ENCODE results near the gene SLC30A4.
A peak's percentile ranks its signal among the peaks of the same experiment; 100 is the strongest.

The SLC30A4 gene

DNA sequence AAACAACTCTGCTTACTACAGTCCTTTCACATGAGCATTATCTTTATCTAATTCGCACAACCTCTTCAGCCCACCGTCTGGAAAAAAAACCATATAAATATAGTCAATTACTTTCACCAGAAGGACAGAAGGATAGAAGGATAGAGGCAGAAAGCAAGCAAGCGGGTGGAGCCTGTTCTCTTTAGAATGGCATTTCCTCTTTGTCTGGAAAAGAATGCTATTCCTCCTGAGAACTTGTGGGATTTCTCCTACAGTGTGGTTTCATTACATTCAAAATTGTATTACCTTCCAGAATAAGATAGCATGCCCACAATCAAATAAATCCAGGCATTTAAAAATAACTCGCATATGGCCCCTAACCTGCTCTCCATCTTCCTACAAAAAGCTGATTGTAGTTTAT is 23.1 kb downstream of the SLC30A4 start:
- peak; percentile 49 for DNase-seq

GRCh38 chr15:45498701-45499100 is 23.9 kb downstream of the SLC30A4 start:
- no peak for DNase-seq

GRCh38 chr15:45497261-45497660 is 25.3 kb downstream of the SLC30A4 start:
- no peak for DNase-seq

- no peak for DNase-seq
Observed at GRCh38 chr15:45496658-45497057, 25.9 kb downstream of the SLC30A4 start.

GRCh38 chr15:45495588-45495987 is 27.0 kb downstream of the SLC30A4 start:
- DNase-seq = no peak

DNA sequence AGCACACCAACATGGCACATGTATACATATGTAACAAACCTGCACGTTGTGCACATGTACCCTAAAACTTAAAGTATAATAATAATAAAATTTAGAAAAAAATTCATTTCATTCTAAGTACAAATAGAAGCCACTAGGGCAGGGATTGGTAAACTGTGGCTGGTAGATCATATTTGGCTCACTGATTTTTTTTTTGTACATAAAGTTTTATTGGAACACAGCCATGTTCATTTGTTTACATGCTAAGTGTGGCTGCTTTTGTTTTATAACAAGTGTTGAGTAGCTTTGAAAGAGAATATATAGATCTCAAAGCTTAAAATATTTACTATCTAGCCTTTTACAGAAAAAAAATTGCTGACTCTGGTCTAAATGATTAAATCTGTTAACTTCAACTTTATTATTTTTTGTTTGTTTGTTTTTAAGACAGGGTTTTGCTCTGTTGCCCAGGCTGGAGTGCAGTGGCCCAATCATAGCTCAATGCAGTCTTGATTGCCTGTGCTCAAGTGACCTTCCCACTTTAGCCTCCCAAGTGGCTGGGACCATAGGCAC is 32.8 kb downstream of the SLC30A4 start:
- no peak for DNase-seq

GRCh38 chr15:45486317-45486716 is 36.2 kb downstream of the SLC30A4 start:
- DNase-seq = no peak

- DNase-seq = no peak
Observed at GRCh38 chr15:45481135-45481534, 41.4 kb downstream of the SLC30A4 start.

DNA sequence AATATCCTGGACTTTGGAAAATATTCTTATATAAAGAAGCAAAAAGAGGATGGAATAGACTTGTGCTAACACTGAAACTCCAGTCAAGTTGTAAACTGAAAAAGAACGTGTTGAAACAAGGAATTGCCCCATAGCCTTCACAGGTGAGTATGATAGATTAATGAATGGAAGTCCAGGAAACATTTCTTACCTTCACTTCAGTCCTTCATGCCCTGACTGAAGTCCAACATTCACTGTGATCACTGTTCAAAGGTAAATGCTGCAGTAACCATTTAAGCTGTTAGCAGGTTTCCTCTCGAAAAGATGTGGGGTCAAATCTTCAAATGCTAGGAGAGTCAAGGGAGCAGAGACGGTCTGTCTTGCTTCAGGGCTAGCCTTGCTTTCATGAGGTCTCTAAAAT is 46.1 kb downstream of the SLC30A4 start:
- no peak for DNase-seq

- DNase-seq = no peak
Observed at GRCh38 chr15:45474799-45475198, 47.8 kb downstream of the SLC30A4 start.

DNA sequence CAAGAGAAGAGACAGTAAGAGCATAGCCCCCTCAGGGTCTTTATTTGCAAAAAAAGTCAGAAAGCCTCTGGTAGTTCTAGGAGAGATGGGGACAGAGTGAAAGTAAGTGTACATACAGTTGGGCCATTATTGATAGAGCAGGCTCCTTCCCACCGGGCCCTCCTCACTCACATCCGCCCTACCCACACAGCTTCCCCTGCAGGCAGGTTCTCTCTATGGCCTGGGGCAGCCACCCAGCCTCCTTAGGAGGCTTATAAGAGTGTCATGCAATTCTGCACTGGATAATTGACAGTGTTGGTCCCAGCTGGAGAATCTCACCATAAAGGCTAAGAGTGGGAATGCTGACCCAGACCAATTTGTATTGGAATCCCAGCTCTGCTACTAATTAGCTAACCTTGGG is 49.5 kb downstream of the SLC30A4 start:
- no peak for DNase-seq

- no peak for DNase-seq
Observed at GRCh38 chr15:45471151-45471550, 51.4 kb downstream of the SLC30A4 start.

GRCh38 chr15:45469441-45469840 is 53.1 kb downstream of the SLC30A4 start:
- no peak for DNase-seq

- no peak for DNase-seq
Observed at GRCh38 chr15:45469027-45469426, 53.5 kb downstream of the SLC30A4 start.

DNA sequence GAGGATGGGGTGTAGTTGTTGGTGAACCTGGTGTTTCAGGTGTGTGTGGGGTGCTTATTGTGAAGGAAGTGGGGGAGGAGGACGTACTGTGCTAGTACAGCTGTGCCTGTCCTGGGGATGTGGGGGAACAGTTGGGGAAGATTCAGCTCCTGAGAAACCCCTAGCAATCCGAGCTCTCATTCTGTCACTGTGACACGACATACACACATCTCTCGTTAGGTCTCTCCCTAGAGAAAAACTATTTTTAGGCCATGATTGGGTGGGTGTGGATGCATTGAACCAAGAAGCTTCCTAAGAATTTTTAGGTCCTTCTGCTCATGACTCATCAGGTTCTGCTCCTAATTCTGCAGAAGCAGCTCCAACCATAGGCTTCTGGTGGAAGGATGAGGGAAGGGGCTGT is 54.3 kb downstream of the SLC30A4 start:
- DNase-seq = no peak

GRCh38 chr15:45458746-45459403 is 63.7 kb downstream of the SLC30A4 start:
- DNase-seq = peak; percentile 39

DNA sequence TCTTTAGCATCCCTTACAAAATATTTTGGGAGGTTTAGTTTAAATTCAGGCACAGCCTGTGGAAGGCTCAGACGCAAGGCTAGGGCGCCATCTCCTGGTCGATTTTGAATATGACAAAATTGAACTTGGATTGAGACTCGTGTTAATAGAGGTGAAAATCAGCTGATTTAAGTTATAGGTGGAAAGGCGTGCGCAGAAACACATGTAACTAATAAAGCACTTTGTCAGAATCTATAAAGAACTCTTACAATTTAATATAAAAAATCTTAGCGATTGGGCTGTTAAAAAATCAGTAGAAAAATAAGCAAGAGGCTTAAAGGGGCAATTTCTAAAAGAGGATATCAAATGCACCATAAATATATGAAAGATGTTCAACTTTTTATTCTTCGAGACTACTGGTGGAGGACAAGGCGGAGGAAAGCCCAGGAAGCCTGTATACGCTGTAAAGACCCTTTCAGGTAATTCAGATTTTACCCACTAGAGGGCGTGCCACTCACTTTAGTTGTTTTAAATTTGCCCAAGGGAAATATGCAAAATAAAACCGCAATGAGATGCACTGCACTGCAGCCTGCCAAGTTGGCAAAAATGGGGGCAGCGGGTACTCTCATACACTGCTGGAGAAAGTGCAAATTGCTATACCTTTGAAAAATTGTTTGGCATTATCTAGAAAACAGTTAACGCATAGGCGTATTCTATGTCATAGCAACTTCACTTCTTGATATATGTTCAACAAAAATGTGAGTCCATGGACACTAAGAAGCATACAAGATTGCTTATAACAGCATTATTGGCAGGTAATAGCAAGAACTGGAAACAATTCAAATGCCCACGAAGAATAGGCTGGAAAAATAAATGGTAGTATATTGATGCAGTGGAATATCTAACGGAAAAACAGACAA is 64.7 kb downstream of the SLC30A4 start:
- peak; percentile 81 for DNase-seq

GRCh38 chr15:45457220-45457619 is 65.3 kb downstream of the SLC30A4 start:
- DNase-seq = no peak

- peak; percentile 100 for DNase-seq
Observed at GRCh38 chr15:45456212-45457106, 66.1 kb downstream of the SLC30A4 start.

DNA sequence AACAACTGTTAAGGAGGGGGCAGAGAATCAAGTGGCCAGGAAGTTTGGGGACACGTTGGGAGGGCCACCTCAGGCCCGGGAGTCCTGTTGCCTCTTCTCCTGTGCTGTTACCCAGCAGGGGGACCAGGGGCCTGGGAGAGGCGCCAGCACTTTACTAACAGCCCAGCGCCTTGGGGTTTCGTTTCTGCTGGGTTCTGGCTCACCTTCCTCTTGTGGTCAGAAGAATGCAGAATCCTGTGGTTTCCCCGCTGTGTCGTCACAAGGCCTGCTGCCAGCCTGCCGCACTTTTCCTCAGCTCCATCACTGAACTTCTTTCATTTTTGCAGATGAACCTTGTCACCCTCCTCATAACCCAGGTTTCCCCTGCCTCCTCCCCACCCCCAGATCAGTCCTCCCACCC is 67.7 kb downstream of the SLC30A4 start:
- DNase-seq = peak; percentile 97

DNA sequence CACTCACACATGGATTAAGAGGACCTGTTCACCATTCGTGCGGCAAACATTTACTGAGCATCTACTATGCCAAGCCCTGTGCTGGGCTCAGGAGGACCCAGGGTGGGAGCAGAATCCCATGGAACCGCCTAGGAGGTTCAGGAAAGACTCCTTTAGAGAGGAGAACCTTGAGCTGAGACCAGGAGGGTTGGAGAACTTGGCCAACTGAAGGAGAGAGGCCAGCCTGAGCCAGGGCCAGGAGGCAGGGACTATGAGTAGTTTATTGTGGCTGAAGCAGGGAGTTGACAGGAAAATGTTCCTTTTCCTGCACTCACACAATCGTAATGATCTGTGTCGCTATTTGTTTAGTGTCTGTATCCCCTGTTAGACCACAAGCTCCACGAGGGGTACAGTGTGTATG is 71.3 kb downstream of the SLC30A4 start:
- DNase-seq = no peak

DNA sequence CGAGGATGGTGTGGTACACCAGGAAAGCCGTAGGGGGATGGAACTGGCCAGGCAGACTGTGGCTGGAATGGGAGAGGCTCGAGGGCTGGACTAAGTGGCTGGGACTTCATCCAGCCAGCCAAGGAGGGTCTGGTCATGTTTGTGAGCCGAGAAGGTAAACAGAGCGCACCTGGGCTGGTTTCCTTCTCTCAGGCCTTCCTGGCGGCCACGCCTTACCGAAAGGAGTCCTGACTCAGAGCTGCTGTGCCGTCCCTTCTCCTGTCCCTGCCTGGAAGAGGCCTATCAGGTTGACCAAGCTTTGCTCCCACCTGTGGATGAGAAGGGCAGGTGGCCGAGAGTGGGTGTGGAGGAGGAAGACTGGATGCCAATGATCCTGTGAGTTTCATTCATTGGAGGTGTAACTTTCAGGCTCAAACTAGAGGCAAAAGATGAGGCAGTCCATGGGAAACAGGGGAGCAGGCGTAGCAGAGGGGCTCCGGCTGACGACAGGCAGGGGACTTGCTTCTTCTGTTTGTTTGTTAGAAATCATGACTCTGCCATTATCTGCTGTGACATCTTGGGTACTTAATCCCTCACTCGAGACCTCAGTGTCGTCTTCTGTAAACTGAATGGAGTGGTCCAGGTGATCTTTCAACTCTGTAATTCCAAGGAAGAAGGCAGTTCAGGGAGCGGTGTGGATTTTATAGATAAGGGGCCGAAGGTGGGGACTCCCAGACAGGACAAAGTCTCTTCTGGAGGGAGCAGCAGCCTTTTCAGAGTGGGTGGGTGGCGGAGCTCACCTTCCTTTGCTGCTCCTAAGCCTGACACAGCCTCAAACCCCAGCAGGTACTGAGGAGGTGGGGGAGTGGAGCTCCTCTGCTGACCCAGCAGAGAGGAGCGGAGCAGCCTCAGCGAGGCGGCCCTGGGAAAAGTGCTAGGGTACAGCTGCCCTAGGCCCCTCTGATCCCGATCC is 72.4 kb downstream of the SLC30A4 start:
- no peak for DNase-seq
